ENCODE measurements around the gene NR1D1. TPM values are rescaled to one million over a fixed set of nuclear protein-coding genes. Genes with fewer than 3 reads are reported as not detected.

Gene NR1D1
- total and polyA plus RNA-seq, 2 of the 13 experiments (the other 11 are each of a cell fraction or from before 2014, with no cell fraction given), result 2.1 to 2.7 TPM

GRCh38 chr17:40058186-40058784 lies 42.1 kb downstream of the NR1D1 start:
- TF ChIP-seq IRF1 (CRISPR knock-in tag; IDR thresholded peaks at IDR 0.05; ENCODE audit: low read depth), result 0 out of 2 replicates have a peak, but pooled peaks have one; percentile 59
- no peak for TF ChIP-seq EHMT2 (IDR thresholded peaks at IDR 0.05; ENCODE audit: borderline replicate concordance, low read depth, low read length)
- WGBS (ENCODE audit: low lambda C conversion rate), result 54% methylated on average over 8 of the region's 8 CpGs
- FAIRE-seq, result no peak
- H3K4me1 ChIP-seq (ENCODE audit: insufficient read depth, low read length), result peaks cover 49% of the 10 kb centered on the region
- H2AFZ ChIP-seq (ENCODE audit: low read length), result peak overlapping the region; percentile 46
- no peak for ATAC-seq
- peak overlapping the region in 1 of 3 experiments; percentile 12; a peak in 1 of 6 replicates for H3K4me3 ChIP-seq (replicated peaks in 1 of 3; ENCODE audit: insufficient read depth in 1 of 3, low read depth in 2 of 3, low read length in 3 of 3)
- no peak for DNase-seq (ENCODE audit: low spot score)
- in situ Hi-C loops (cut with HindIII; ENCODE audit: extremely low pct_ligation_motif_present, low pct_unique_long_range_greater_than_20kb) (no loop called here), intact Hi-C loops (cut with micrococcal nuclease; ENCODE audit: unreplicated experiment) (no loop called here)
- no peaks in the 10 kb centered on the region for H3K9me3 ChIP-seq (ENCODE audit: low read length)
- H4K20me1 ChIP-seq (ENCODE audit: insufficient read depth, low read length), result no peaks in the 10 kb centered on the region
- H3K27ac ChIP-seq (ENCODE audit: extremely low read length, insufficient read depth, low read length), result no peak overlapping the region
- peaks cover 4 to 45% of the 10 kb centered on the region in 2 experiments; a peak in 4 of 5 replicates for H3K27me3 ChIP-seq (ENCODE audit: control insufficient read depth in 1 of 2, insufficient read depth in 2 of 2, low read length in 2 of 2)
- H3K9ac ChIP-seq (ENCODE audit: insufficient read depth, low read depth, low read length), result 0 out of 2 replicates have a peak overlapping the region, but pooled peaks have one; percentile 5
- peak overlapping the region; percentile 44 for H3K4me2 ChIP-seq (ENCODE audit: low read depth, low read length)
- no peaks in the 10 kb centered on the region for H3K36me3 ChIP-seq (replicated peaks in 1 of 2; ENCODE audit: control insufficient read depth in 1 of 2, insufficient read depth in 2 of 2, low read length in 2 of 2)
- H3K79me2 ChIP-seq (ENCODE audit: insufficient read depth, low read length), result peaks cover 7% of the 10 kb centered on the region
- BruUV-seq (replicated peaks), result no TSS peak
- ChIA-PET CTCF (ENCODE audit: low intra/inter-chr PET ratio, low total read pairs) (no interaction called here), POLR2A (interaction anchor here (0.9 to 1.4 kb wide), 4 partner anchors 42 to 259 kb away, joined by 3 to 4 read pairs (median 3); partner anchors contain the start of gene NR1D1)

GRCh38 chr17:40056379-40057015 lies 43.9 kb downstream of the NR1D1 start:
- intact Hi-C loops (cut with micrococcal nuclease; ENCODE audit: unreplicated experiment), result no loop called here

More at GRCh38 chr17:40056379-40057015, 43.9 kb downstream of the NR1D1 start:
- Histone ChIP-seq H3K4me2 (ENCODE audit: low read depth, low read length) (no peak overlapping the region), H3K9me3 (ENCODE audit: low read length) (no peaks in the 10 kb centered on the region), H4K20me1 (ENCODE audit: insufficient read depth, low read length) (no peaks in the 10 kb centered on the region), H3K27me3 (ENCODE audit: control insufficient read depth in 1 of 2, insufficient read depth in 2 of 2, low read length in 2 of 2) (peaks cover 4 to 36% of the 10 kb centered on the region in 2 experiments; a peak in 4 of 5 replicates), H2AFZ (ENCODE audit: low read length) (peak overlapping the region; percentile 15), H3K4me1 (ENCODE audit: insufficient read depth, low read length) (peaks cover 46% of the 10 kb centered on the region), H3K79me2 (ENCODE audit: insufficient read depth, low read length) (peaks cover 7% of the 10 kb centered on the region), H3K4me3 (replicated peaks in 1 of 3; ENCODE audit: insufficient read depth in 1 of 3, low read depth in 2 of 3, low read length in 3 of 3) (no peak overlapping the region), H3K36me3 (replicated peaks in 1 of 2; ENCODE audit: control insufficient read depth in 1 of 2, insufficient read depth in 2 of 2, low read length in 2 of 2) (no peaks in the 10 kb centered on the region; a peak in 3 of 5 replicates), H3K9ac (ENCODE audit: insufficient read depth, low read depth, low read length) (no peak overlapping the region), H3K27ac (ENCODE audit: extremely low read length, insufficient read depth, low read length) (no peak overlapping the region)
- TF ChIP-seq SMAD1 (CRISPR knock-in tag; IDR thresholded peaks at IDR 0.05; ENCODE audit: borderline replicate concordance, low read depth) (no peak), HBP1 (CRISPR knock-in tag; IDR thresholded peaks at IDR 0.05; ENCODE audit: low read depth) (no peak), MAFK (conservative IDR thresholded peaks at IDR 0.05 in 1 of 2, IDR thresholded peaks at IDR 0.05 in 1 of 2; ENCODE audit: low read length in 2 of 2) (no peak), HNRNPL (IDR thresholded peaks at IDR 0.05; ENCODE audit: low read depth, low read length) (no peak), ZNF660 (CRISPR knock-in tag; IDR thresholded peaks at IDR 0.05; ENCODE audit: borderline replicate concordance, low read depth) (no peak), ATAD3A (CRISPR knock-in tag; IDR thresholded peaks at IDR 0.05) (no peak), ZMYM2 (CRISPR knock-in tag; IDR thresholded peaks at IDR 0.05) (no peak), ZC3H4 (CRISPR knock-in tag; IDR thresholded peaks at IDR 0.05; ENCODE audit: borderline replicate concordance) (no peak), SP140L (CRISPR knock-in tag; IDR thresholded peaks at IDR 0.05; ENCODE audit: borderline replicate concordance) (no peak), ISX (CRISPR knock-in tag; conservative IDR thresholded peaks at IDR 0.05) (no peak)
- POLR2A ChIA-PET, result no interaction called here
- no TSS peak for BruUV-seq (replicated peaks)
- WGBS (ENCODE audit: low lambda C conversion rate), result 26% methylated on average over 6 of the region's 6 CpGs
- DNase-seq (ENCODE audit: low spot score) (no peak), ATAC-seq (no peak), FAIRE-seq (no peak)
- CTCF ChIA-PET (ENCODE audit: low intra/inter-chr PET ratio, low total read pairs), result no interaction called here
- in situ Hi-C loops (cut with HindIII; ENCODE audit: extremely low pct_ligation_motif_present, low pct_unique_long_range_greater_than_20kb), result no loop called here
